Activated T-helper 1 cell treated with Interleukin-2 at 50 U/mL for 16 hours (primary cell): ENCODE results near the gene ARSB.

Source experiments
- DNase-seq: peaks from one replicate; pipeline ENCODE4 v3.0.0-alpha.2; 2020; ENCODE audit warnings: low read depth

ARSB gene

DNA sequence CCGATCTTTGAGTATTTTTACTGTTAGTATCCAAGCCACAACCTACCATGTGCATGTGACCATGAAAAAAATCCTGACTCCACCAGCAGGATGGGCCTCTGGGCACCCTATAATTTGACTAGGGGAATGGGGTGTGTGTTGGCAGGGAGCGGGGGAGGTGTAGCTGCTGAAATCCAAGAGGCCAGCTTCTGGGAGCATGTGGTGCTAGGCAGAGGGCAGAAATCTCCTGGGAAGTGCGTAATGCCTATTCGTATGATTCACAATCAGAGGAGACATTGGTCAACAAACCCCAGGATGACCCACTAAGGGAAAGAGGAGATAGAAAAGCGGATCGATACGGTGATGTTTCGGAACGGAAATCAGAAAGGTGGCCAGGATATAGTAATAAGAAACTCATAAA is 149.9 kb downstream of the ARSB start:
- DNase-seq: no peak

DNA sequence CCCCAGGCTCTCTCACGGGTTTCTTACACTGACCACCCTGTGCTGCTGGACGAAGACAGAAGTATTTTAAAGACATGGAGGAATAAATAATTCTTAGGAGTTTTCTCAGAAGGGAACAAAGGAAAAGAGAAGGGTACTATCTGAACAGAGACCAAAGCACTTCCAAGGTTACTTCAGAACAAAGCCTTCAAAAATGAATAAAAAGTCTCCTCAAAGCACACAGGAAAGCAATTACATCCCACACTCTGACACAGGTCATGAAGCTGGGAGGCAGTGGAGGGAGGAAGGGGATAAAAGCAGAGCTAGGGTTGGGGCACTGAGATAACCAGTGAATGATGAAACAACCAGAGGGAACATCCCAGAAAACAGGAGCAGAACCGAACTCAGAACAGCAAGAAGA is 151.8 kb downstream of the ARSB start:
- DNase-seq: no peak

DNA sequence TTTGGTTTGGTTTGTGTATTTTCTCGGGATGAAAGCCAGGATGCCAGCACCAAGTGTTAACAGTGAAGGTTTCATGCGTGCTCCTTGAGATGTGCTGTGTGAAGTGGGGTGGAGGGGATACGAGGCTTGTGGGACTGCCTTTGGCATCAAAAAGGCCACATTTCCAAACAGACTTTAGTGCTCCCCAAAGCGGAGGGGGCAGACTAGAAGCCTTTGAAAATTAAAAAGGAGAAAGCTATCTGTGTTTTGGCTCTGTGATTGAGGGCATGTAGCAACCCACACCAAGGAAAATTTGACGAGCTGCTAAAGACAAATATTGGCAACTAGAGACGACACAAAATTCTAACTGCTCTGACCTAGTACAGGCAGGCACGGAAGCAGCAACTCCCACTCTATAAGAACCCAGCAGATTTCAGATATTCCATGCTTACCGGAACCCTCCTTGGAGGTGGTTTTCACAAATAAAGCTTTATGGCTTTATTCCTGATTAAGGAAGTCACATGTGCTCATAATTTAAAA is 154.5 kb downstream of the ARSB start:
- no peak for DNase-seq

DNA sequence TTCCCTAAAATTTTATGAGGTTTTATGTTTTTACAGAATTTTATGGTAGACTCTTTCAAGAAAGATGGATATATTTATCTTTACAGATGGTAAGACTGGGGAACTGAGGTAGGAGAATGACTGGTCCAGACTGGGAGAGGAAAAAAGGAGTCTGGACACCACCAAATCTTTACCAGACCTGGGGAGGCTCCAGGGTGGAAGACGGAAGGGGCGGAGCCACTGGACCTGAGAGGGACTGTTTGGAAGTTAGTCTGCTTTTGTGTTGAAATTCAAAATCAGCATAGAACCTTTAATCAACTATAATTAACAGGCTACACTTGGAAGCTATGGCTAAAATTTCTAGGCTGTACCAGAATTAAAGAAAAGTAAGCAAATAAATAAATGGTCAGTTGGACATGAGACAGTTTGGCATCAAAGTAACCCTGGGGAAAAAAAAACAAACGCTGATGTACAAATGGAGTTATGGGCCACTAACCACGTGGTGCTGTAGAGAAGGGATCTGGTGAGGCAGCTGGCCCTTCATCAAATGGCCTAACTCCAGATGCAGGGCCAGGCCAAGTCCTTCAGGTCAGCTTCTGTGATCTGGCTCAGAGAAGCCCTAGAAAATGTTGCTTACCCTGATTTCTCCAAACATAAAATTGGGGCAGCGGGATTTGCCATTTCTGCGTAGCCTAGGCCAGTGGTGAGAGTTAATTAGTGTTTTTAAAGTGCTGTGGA is 155.1 kb downstream of the ARSB start:
- DNase-seq: no peak

DNA sequence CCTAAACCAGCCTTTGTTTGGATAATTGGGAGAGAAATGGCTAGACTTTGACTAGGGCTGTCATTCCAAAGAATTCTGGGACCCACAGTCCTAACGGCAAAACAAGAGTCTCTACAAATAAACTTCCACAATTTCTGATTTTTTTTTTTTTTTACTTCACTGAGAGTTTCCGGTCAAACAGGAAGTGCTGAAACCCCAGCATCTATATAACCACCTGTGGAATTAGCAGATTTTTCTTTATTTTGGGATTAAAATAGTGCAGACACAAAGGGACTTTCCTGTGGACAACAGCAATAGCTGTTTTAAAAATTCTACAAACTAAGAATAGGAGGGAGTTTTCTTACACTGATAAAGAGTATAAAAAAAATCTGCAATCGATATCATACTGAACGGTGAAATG is 157.4 kb downstream of the ARSB start:
- DNase-seq: no peak

DNA sequence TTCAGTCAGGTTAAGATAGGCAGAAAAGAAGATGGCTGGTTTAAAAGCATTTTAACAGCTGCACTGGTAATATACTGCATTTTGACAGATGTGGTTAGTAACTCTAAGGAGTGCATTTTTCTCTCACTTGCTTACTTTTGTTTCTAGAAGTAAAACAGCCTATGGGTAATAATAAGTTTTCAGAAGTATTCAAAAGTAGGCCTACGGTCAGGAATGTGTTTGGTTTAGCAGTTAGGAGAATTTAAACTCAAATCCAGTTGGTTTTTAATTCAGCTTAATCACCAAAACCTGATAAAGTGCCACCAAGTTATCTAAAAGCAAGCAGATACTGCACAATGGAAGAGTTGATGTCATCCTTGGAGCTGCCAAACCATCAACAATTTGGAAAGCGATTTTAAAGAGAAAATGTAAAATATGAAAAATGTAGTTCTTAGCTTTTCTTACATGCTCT is 160.3 kb downstream of the ARSB start:
- no peak for DNase-seq

DNA sequence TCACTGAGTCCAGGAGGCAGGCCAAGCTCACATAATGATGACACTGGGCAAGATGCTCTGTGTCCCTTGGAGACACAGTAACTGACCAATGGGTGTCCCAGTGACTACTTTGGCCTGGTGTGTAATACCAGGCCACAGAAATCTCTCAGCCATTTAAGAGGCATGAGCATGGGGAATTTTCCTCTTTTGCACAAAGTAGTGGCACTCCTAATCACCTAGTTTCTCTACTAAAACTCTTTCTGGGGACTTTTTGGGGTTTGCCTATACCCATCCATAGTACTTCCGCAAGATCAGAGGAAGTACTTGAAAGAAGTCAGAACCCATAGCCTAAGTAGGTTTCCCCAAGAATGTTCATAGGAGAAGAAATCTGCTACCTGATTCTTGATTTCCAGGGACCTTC is 161.9 kb downstream of the ARSB start:
- no peak for DNase-seq

DNA sequence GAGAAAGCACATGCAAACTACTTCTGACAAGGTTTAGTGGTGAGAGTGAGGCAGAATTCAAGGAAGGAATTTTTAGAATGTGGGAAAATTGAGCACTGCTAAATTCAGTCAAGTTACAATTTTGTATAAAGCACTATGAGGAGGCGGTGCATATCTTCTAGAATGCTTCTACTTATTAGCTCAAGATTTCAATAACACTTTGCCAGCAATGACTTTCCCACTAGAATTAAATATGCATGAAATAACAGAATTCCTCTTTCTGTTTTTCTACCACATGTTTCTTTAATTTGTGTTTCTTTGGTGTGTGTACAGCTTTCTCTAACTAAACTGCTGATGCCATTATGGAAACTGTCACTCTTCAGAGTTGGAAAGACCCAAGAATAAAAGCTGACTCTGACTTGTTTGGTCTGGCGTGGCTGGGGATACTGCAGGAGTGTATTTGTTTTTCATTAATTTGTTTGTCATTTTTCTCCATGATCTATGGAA is 163.5 kb downstream of the ARSB start:
- no peak for DNase-seq

DNA sequence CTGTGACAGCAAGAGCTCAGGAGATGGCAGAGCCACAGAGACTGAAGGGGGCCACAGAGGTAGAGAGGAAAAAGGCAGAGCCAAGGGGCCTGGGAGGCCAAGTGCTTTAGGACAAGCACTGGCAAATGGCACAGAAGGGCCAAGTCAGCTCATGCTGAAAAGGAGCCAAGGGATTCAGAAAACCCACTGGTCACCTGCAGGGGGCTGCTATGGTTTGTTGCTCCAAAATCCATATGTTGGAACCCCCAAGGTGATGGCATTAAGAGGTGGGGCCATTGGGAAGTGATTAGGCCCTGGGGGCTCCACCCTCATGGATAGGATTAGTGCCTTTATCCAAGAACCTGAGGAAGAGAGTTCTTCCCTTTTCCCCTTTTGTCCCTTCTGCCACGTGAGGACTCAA is 165.4 kb downstream of the ARSB start:
- DNase-seq: no peak

DNA sequence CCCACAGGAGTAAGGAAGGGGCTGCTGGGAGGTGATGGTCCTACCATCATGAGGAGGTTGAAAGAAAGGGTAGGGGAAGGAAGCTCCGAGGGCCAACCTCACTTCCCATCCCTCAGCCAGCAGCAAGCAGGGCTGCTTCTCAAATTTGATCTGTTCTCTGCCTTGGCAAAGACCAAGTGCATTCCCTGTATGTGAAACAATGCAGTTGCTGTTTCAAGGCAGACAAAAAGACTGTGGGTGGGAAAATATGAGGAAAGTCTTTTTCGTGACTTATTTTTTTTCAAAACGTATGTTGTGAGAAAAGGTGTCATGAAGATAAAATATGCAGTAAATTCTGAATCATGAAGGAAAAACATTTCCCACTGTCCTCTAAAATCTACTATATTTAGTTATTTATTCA is 165.9 kb downstream of the ARSB start:
- no peak for DNase-seq

DNA sequence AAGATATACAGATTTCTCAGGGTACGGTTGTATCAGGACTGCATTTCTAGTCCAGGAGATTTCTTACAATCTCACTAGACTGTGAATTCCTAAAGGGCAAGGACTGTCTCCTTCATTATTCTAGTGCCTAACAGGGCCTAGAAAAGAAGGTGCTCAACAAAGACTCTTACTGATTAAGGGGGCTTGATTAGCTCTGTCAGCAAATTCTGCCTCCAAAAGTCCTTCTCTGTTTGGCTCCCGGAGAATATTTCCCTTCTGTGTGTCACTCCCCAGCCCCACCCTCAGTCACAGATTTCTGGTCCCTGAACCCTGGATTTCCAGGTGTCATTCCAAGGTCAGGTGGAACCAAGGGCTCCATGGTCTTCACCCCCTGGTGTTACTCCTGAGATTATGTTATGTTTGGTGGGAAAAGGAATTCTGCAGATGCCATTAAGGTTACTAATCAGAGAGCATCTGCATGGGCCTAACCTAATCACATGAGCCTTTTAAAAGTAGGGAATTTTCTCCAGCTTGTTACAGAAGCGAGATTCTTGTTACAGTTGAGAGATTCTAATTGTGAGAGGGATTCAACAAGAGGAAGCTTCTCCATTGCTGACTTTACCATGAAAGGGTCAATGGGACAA is 168.9 kb downstream of the ARSB start:
- DNase-seq: no peak

DNA sequence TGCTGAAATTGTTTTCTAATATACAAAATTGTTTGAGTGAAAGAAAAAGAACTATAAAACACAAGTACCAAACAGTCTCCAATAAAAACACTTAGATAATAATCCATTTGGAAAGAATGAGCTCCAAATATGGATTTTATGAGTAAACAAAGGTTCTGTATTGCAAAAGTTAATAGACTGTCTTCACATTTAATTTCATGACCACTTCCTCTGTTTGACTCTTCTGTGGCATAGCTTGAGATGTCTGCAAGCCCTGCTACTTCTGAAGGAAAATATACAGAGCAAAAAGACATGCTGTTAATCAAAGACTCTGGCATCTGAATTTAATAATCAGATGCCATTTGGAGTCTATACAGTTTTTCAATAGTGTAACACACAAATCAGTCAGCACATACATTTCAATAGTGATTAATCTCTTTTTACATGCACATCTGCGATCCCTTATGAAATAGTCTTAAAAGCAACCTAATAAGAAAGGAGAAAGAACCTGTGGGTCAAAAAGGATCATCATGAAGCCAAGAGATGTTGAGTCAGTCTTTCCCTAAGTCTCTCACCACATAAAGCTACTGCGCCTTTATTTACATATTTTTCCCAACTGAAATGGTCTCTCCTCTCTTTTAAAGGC is 171.1 kb downstream of the ARSB start:
- DNase-seq: no peak

DNA sequence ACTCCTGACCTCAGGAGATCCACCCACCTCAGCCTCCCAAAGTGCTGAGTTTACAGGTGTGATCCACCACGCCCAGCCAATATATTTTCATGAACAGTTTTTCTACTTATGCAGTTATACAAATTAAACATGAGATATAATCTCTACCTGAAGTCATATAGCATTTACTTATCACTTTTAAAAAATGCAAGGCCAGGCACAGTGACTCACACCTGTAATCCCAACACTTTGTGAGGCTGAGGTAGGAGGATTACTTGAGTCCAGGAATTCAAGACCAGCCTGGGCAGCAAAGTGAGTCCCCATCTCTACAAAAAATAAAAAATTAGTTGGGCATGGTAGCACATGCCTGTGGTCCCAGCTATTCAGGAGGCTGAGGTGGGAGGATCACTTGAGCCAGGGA is 171.8 kb downstream of the ARSB start:
- DNase-seq: no peak

DNA sequence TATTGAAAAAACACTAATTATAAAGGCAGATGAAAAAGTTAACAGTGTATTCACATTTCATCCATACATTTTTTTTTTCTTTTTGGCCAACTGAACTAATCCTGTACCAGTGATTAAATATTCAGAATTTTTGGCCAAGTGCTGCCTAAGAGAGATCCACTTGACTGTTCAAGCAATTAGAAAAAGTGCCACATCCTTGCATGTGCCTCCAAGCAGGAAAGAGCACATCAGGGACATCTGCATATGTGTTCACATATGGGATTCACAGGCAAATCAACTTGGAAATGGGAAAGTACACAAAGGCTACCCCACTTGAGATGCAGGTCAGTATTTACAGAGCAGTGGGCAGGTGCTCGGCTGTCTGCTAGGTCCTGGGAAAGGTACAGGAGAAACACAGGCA is 173.2 kb downstream of the ARSB start:
- no peak for DNase-seq

DNA sequence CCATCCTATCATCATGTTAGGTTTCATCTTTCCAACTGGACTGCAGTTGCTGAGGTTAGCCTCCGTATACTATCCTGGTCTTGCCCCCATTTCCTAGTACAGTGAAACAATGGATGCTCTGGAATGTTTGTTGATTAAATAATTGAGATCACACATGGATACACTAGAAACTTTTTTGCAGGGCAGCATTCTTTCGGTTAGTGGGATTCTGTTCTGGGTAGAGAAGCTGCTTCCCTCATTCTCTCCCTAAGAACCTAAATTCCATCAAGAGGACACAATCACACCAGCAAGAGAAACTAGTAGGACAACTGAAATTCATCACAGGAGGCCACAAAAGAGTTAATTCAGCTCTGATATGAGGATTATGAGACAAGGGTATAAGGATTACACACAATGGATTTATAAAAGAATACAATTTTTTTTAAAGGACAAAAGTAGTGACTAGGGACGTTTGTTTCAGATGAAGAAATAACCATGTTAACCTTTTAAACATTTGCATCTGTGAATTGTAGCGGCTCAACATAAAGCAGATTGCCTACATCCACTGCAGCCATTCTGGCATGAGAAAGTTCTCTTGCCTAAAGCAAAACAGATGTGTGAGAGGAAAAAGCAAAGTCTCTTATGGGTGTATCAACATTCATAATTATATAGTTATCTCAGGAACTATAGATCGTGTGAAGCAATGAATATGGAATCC is 173.8 kb downstream of the ARSB start:
- no peak for DNase-seq

DNA sequence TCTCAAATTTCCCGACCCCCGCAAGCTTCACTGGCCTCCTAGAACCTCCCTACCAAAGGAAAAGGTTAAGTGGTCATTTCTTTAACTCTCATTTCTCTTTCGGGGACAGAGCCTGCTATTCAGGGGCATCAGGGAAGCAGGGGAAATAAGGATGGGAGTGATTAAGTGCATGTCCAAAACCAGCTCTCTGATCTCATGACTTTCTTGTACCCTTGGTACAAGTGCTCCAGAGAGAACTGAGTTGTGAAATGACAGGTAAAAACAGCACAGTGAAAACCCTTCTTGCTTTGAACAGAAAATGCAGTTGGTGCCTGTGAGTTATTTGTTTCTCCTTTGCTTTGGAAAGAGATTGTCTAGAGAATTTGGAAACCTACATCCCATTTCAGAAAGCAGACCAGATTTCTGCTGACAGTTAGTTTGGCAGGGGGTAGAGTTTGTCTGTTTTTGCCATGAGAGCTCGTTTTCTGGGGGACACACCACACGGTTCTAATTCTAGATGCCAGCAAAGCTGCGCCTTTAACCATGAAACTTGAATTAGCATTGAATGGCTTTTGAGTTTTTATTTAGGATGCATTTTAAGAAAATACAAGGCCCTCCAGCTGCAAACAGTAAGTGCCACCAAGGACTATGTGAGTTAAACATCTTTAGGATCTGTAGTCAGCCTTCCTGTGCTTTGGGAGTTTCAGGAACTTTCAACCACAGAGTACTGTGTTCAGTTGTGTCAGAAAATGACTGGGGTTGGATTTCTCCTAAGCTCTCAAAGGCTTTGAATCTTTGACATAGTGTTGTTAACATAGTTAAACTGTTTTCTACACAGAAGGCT is 174.8 kb downstream of the ARSB start:
- DNase-seq: no peak

DNA sequence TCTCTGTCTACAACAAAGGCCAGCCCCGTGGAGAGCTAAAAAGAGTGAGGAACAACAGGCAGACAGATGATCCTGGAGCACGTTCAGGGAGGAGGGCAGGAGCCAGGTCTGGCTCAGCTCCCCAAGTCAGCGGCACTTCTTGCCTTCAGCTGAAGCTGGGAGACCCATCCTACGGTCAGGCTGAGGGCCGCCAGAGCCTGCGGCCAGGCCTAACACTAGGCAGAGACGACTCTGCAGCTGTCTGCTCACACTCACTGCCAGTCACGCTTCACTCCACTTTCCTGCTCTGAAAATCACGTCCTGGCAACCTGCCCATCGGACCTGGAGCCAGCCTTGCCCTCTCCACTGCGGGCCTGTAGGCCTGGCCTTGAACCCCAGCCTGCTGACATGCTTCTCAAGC is 175.7 kb downstream of the ARSB start:
- no peak for DNase-seq

DNA sequence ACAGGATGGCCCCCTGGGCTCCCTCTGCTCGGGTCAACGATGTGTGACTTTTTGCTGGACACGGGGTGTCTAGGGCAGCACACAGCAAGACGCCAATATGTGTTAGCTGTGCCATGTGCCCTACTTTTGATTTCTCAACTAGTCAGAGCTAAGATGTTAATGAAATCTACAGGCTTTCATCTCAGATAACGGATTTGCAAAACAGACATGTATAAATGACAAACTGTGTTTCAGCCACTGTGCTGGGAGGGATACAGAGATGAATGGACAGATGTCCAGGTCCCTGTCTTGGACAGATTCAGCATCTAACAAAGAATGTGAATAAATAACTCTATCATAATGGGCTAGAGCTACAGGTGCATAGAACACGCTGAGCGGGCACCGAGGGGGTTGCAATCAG is 176.3 kb downstream of the ARSB start:
- DNase-seq: no peak

DNA sequence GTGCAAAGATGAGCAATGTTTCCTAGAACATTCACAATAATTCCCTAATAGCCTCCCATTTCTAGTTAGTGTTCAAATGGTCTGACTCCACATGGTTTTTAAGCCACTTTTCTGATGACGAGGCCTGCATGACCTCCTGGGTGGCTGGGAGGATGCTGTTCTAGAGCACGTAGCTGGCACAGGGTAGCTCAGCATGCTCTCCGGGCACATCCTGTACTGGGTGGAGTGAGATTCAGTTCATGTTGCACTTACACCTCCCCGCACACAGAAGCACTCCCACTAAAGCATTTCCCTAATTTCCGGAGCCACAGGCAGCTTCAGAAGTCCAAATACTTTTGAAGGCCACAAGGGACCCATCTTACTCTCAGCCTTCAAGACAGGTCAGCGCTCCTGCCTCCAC is 176.7 kb downstream of the ARSB start:
- DNase-seq: no peak

DNA sequence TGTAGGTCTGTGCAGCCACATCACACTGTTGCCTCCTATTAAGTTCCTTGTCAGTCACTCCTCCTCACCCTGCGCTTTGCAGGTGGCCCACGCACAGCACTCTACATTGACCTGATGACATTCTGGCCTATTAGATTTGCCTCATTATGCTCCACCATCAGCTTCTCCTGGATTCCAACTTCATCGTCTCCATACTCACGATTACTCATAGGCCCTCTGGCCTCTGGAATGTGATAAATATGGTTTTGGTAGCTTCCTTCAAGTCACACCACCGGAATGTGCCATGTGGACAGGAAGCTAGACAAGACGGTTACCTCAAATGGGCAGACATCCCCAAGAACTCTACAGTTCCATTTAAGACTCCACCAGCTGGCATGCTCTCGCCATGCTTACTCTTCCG is 178.6 kb downstream of the ARSB start:
- no peak for DNase-seq

DNA sequence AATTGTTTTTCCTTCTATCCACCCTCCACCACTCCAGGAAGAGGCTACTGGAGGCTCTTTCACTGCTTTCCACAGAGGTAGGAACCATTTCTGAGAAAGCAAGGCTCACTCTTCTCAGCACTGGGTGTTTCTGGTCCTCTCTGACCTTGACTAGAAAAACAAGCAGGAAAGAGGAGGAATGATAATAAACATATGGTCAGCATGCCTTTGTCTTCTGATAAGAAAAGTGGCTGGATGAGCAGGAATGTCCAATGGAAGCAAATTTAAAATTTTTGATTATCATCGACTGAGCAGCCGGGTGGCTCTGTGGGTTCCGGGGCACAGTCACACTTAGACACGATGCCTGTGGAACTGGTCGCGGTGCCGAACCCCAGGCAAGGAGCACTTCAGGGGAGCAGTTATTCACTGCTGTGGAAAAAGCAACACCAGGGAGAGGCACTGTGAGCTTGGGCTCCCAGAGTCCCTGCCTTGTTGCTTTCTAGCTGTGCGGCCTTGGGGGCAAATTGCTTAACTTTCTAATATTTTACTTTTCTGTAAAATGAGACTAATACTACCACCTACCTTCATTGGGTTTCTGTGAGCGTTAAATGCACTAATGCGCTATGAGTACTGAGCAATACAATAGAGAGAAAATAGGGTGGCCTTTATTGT is 179.5 kb downstream of the ARSB start:
- DNase-seq: no peak
